T-helper 22 cell (primary cell): Measurements from ENCODE around the gene SEPHS1.
"Not testable (repeated sequence)": the region's sequence is repeated elsewhere in the genome, so short reads cannot be mapped to it uniquely, and the experiment has no call there.

Experiments used
- DNase-seq: peaks from one replicate; pipeline ENCODE4 v3.0.0-alpha.2; 2020; ENCODE audit warnings: low read depth

SEPHS1 gene

DNA sequence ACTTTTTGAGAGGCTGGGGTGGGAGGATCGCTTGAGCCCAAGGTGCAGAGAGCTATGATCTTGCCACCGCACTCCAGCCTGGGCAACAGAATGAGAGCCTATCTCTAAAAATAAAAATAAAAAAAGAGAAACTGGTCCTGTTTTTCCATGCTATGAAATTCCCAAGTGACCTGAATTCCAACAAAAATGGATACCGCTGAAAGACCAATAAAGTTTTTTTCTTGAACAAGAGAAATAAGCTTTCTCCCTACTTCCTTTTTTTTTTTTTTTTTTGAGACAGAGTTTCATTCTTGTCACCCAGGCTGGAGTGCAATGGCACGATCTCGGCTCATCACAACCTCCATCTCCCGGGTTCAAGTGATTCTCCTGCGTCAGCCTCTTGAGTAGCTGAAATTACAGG, 12.5 kb upstream of the SEPHS1 start:
- no peak for DNase-seq

GRCh38 chr10:13356392-13356791, 8.3 kb upstream of the SEPHS1 start:
- no peak for DNase-seq

DNA sequence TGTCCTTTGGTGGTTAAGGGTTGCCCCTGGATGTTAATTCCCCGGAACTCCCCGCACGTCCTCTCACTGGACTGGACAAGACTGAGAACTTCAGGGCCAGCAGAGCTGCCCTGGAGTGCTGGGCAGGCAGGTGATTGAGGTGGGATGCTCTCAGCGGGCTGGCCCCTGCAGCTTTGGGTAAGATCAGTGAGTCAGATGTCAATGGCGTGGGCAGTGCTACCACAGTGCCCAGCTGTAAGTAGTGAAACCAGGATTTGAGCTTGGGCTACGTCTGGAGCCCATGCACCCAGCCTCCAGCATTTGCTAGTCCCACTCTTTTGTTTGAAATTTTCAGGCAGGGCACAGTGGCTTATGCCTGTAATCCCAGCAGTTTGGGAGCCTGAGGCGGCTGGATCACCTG, 6.7 kb upstream of the SEPHS1 start:
- DNase-seq, result no peak

- no peak for DNase-seq
These were observed 4.4 kb upstream of the SEPHS1 start for GRCh38 chr10:13352519-13352918.

GRCh38 chr10:13351340-13351915, 3.3 kb upstream of the SEPHS1 start:
- DNase-seq, result peak; percentile 21

DNA sequence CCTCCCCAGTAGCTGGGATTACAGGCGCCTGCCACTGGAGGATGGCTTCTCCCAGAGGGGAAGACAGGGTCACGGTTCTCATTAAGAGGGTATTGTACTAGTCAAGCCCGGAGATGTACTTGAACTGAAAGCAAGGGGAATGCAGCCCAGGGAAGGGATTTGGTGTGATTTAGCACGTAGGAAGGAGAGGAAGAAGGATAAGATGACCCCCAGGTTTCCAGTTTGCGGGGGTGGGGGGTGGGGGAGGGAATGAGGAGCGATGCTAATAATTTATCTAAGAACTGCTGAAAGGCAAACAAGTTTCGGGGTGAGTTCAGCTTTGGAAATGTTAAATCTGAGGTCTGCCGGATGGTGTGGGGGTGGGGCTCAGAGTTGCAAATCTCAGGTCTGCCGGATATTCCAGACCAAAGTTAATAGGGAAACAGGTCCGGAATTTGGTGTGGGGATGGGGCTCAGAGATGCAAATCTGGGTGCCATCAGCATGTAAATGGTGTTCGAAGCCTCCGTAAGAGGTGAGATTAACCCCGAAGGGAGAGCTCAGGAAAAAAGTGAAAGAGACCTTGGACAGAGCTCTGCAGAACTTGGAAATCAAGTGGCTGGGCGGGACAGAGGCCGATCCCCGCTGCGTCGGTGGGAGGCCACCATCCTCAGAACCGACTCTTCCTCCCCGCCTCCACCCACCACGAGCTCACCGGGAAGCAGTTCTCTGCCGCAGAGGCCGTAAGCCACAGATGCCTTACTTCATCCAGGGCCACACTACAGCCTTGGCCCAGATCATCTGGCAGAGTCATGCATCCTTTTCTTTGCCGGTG, 1.6 kb upstream of the SEPHS1 start:
- no peak for DNase-seq

- peak; percentile 64 for DNase-seq
These were observed 465 bp downstream of the SEPHS1 start for GRCh38 chr10:13347500-13348156.

DNA sequence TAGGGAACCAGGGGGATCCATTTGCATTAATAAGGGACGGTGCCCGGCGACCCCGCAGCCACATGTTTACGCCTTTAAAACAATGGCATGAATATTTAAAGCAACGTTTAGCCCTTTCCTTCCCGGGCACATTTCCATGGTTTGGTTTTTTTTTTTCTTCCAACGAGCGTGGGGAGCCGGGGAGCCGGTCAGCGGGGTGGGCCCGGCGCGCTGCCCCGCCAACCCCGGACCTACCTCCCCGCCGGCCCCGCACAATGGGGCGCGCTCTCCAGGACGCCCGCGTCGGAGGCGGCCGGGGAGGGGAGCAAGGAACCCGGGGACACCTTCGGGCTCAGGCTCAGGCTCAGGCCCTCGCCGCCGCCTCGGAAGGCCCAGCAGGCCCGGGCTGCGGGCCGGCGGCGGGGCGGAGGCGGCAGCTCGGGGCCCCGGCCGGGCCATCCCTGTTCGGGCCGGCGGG, 1.0 kb downstream of the SEPHS1 start:
- DNase-seq, result no peak

DNA sequence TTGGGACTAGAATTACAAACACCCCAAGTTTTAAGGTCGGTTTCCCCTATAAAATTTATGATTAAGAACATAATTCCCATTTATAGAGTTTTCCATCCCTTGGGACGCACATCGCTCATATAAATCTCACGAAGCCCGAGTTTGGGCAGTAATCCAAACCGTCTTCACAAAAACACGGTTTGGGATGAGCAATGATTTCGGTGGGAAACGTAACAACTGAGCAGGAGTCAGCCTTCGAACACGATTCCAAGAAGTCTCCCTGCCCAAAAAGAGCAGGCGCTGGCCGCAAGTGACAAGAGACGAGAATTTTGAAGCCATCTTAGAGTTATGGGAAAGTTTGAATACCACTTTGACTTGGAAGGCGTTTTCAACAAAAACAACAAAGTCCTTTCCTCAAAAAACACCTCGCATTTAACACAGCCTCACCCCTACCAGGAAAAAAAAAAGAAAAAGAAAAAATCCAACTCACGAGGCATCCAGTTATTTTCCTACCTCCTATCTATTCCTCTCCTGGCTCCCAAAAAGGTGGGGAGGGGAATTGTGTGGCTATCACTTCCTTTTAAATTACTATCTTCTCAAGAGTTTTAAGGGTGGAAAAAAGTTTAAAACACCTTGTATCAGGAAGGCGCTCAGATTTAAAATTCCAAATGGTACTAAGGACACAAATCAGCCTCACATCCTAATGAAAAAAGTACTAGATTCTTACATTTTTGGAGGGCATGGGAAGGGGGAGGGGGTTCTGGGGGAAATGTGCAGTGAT, 1.6 kb downstream of the SEPHS1 start:
- no peak for DNase-seq

- no peak for DNase-seq
These were observed 7.3 kb downstream of the SEPHS1 start for GRCh38 chr10:13340626-13341376.

DNA sequence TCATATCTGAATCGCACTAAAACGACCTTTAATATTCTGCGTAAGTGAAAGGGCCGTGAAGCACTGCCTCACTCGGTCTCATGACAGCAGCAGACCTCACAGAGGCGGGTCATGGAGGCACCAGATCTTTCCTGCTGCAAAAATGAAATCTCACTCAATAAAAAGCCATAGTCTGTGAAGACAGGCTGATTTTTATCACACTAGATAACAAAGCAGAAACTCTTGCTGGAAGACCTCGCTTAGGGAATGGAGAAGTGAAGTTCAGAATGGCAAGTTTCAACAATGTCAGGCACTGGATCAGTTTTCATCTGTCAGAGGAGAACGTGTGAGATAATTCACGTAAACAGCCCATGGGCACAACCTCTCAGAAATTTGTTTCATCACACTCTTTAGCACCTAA, 8.0 kb downstream of the SEPHS1 start:
- no peak for DNase-seq

DNA sequence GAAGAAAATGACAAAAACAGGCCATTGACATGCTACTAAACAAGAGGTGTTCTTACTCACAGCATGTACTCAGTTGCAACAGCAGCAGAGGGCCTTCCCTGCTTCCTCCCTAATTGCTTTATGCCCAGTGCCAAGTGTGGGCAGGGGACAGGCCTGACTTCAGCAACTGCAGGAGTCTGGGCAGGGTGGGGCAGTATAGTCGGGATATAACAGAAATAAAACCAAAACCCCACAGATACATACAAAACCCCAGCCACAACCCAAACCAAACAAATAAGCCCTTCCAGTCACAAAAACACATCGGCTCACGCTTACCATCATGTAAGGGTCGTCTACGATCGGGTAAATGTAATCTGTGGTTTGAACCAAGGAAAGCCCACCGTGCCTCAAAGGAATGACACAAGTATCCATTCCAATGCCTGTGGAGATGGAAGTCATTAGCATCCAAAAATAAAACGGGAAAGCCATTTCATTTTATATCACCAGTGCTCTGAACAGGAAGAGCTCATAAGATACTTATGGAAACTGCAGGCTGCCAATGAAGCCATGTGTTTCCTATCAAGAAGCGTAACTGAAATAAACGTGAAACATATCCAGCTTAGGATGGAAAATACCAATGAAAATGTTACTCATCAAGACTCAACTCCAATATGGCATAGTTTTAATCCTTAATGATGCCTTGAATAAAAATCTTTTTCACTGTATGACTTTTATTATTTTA, 9.5 kb downstream of the SEPHS1 start:
- DNase-seq, result no peak

DNA sequence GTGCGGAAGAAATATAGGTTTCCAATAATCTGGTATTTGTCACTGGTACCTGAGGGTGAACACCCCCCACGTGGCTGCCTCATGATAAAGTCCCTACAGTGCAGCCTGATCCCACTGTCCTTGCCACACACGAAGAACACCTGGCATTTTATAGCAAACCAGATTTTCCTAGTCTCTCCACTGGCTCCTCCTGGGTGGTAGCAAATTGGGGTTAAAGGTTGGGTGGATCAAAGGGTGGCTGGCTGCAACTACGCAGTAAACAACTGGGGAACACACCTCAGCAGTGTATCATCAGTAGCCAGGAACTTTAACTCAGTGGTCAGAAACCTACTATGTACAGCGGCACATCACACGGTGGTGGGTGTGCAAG, 10.3 kb downstream of the SEPHS1 start:
- no peak for DNase-seq

GRCh38 chr10:13337128-13337826, 10.8 kb downstream of the SEPHS1 start:
- no peak for DNase-seq

DNA sequence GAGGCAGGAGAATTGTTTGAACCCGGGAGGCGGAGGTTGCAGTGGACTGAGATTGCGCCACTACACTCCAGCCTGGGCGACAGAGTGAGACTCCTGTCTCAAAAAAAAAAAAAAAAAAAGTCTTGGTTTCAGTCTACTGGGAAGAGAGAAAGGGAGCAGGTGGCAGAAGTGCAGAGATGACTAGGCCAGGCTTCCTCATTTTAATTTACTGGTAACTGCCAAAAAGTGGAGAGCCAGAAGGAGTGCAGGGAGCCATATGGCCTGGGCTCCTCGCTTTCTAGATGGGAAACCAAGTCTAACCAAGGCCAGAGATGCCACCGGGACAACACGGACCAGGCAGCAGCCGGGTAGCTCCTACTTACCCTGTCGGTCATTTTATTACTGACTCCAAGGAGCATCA, 12.2 kb downstream of the SEPHS1 start:
- no peak for DNase-seq

GRCh38 chr10:13334556-13334955, 13.5 kb downstream of the SEPHS1 start:
- DNase-seq, result no peak

DNA sequence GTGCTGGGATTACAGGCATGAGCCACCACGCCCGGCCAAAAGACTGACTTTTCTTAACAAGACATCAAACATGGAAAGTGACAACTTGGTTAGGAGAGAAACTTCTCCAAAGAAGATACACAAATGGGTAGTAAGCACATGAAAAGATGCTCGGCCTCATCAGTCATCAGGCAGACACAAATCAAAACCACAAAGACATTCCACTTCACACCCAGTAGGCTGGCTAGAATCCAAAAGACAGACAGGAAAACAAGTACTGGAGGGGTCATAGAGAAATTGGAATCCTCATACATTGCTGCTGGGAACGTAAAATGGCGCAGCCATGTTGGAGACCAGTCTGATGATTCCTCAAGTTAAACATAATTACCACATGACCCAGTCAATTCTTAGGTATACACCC, 16.4 kb downstream of the SEPHS1 start:
- no peak for DNase-seq

DNA sequence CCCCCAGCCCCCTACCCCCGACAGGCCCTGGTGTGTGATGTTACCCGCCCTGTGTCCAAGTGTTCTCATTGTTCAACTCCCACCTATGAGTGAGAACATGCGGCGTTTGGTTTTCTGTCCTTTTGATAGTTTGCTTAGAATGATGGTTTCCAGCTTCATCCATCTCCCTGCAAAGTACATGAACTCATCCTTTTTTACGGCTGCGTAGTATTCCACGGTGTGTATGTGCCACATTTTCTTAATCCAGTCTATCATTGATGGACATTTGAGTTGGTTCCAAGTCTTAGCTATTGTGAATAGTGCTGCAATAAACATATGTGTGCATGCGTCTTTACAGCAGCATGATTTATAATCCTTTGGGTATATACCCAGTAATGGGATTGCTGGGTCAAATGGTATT, 17.1 kb downstream of the SEPHS1 start:
- not testable (repeated sequence) for DNase-seq

GRCh38 chr10:13329565-13329964, 18.5 kb downstream of the SEPHS1 start:
- DNase-seq, result no peak

DNA sequence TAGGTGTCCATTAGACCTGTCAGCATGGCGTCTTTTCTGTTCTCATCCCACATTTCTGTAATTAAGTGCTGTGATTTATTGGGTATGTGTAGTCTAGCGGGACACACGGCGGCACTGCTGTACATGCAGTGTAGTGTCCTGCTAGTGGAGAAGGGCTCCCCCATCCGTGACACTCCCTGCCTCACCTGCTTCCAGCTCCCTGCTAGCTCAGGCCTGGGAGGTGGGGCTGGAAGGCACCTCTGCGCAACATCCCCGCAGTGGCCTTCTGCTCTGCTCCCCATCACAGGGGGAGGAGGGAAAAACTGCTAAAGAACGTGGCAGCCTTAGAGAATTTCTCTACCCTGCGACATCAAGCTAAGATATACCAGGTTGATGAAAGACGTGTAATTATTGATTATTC, 19.5 kb downstream of the SEPHS1 start:
- no peak for DNase-seq

GRCh38 chr10:13328126-13328525, 20.0 kb downstream of the SEPHS1 start:
- DNase-seq, result no peak
